Smooth muscle cell (in vitro differentiated cells): ENCODE results near the gene PIKFYVE. TPM values are rescaled to one million over a fixed set of nuclear protein-coding genes. Genes with fewer than 3 reads are reported as not detected.

Source experiments
- DNase-seq: peaks from one replicate; lab custom pipeline; 2025; ENCODE audit not compliant: unreplicated experiment; lab: John Stamatoyannopoulos, UW
- H2AFZ ChIP-seq: fragments of 200-600 bp; sonication (generic); 2 replicates; pipeline ENCODE4 v1.6.0; 2016; ENCODE audit warnings: antibody characterized with exemption, low read depth, mild to moderate bottlenecking
- H3F3A ChIP-seq: fragments of 200-600 bp; sonication (generic); 2 replicates; pipeline ENCODE4 v1.6.0; 2017; ENCODE audit warnings: antibody characterized with exemption, low read depth
- H3K27ac ChIP-seq: fragments of 200-600 bp; sonication (generic); 2 replicates; pipeline ENCODE4 v1.5.1; 2016; ENCODE audit warnings: low read depth, mild to moderate bottlenecking
- H3K27me3 ChIP-seq: fragments of 200-600 bp; sonication (generic); 2 replicates; pipeline ENCODE4 v1.6.1; 2016; ENCODE audit warnings: low read depth, mild to moderate bottlenecking
- H3K36me3 ChIP-seq: fragments of 200-600 bp; sonication (generic); 2 replicates; pipeline ENCODE4 v1.5.1; 2016; ENCODE audit warnings: low read depth
- H3K4me1 ChIP-seq: fragments of 200-600 bp; sonication (generic); 2 replicates; pipeline ENCODE4 v1.5.1; 2016; ENCODE audit warnings: low read depth
- H3K4me2 ChIP-seq: fragments of 200-600 bp; sonication (generic); 2 replicates; pipeline ENCODE4 v1.6.0; 2016; ENCODE audit warnings: mild to moderate bottlenecking
- H3K4me3 ChIP-seq: fragments of 200-600 bp; sonication (generic); 2 replicates; pipeline ENCODE4 v1.5.1; 2016; ENCODE audit warnings: mild to moderate bottlenecking
- H3K79me2 ChIP-seq: fragments of 200-600 bp; sonication (generic); 2 replicates; pipeline ENCODE4 v1.6.0; 2016; ENCODE audit warnings: low read depth, mild to moderate bottlenecking
- H3K9ac ChIP-seq: fragments of 200-600 bp; sonication (generic); 2 replicates; pipeline ENCODE4 v1.6.0; 2016; ENCODE audit warnings: low read depth
- H3K9me3 ChIP-seq: fragments of 200-600 bp; sonication (generic); replicated peaks from 2 replicates; pipeline ENCODE4 v1.5.1; 2016; ENCODE audit warnings: low read depth
- H4K20me1 ChIP-seq: fragments of 200-600 bp; sonication (generic); 2 replicates; pipeline ENCODE4 v1.6.0; 2016; ENCODE audit warnings: low read depth
- WGBS: methylation state at CpG from one replicate; pipeline ENCODE4 v1.1.7; 2016; ENCODE audit warnings: low lambda C conversion rate; 5-methylcytosine and 5-hydroxymethylcytosine counted together
- polyA plus RNA-seq: library from polyadenylated mRNA; unstranded; fragments of >200 nt; fragmentation: Nextera tagmentation; extraction: Ambion mirVana; gene quantifications from 2 replicates; pipeline ENCODE4 v1.2.1, GENCODE V29; 2016
- total RNA-seq: library from RNA; depleted of rRNA; stranded (reverse); fragments of >200 nt; gene quantifications from 2 replicates; pipeline ENCODE4 v1.2.3, GENCODE V29; 2014
- TF ChIP-seq, protein P1 (sequence below): fragments of 200-600 bp; sonication (generic); IDR thresholded peaks from 2 replicates; pipeline ENCODE4 v1.5.1; 2017; ENCODE audit warnings: borderline replicate concordance, mild to moderate bottlenecking, antibody characterized with exemption; ENCODE audit not compliant: insufficient read depth, poor library complexity, severe bottlenecking

The PIKFYVE gene
- total and polyA plus RNA-seq, 2 experiments from 2014 or later = 4.9 to 29.5 TPM

DNA sequence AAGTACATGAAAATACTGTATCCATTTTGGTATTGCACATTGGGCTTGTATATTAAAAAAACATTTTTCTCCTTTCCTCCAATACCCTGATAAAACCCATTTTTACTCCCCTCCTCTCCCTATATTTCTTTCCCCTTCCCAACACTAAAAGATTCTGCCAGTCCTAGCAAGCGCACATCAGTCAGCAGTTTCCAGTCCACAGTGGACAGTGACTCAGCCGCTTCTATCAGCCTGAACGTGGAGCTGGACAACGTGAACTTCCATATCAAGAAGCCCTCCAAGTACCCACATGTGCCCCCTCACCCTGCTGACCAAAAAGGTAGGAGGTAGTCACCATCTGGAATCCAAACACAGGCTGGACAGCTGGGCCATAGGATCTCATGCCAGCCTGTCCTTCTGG lies 38.6 kb downstream of the PIKFYVE start:
- no peaks in the 10 kb centered on the region for H3K79me2 ChIP-seq
- no peak overlapping the region for H3K4me2 ChIP-seq
- H3K9me3 ChIP-seq = no peaks in the 10 kb centered on the region
- no peak overlapping the region for H2AFZ ChIP-seq
- H3K27me3 ChIP-seq = no peaks in the 10 kb centered on the region
- peaks cover 15% of the 10 kb centered on the region for H3K36me3 ChIP-seq
- H3F3A ChIP-seq = no peaks in the 10 kb centered on the region
- no peak overlapping the region for H3K27ac ChIP-seq
- no peak overlapping the region for H3K4me3 ChIP-seq
- H4K20me1 ChIP-seq = no peaks in the 10 kb centered on the region
- TF ChIP-seq, protein P1, sequence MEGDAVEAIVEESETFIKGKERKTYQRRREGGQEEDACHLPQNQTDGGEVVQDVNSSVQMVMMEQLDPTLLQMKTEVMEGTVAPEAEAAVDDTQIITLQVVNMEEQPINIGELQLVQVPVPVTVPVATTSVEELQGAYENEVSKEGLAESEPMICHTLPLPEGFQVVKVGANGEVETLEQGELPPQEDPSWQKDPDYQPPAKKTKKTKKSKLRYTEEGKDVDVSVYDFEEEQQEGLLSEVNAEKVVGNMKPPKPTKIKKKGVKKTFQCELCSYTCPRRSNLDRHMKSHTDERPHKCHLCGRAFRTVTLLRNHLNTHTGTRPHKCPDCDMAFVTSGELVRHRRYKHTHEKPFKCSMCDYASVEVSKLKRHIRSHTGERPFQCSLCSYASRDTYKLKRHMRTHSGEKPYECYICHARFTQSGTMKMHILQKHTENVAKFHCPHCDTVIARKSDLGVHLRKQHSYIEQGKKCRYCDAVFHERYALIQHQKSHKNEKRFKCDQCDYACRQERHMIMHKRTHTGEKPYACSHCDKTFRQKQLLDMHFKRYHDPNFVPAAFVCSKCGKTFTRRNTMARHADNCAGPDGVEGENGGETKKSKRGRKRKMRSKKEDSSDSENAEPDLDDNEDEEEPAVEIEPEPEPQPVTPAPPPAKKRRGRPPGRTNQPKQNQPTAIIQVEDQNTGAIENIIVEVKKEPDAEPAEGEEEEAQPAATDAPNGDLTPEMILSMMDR = no peak
- 92% methylated on average over 4 of the region's 4 CpGs for WGBS
- H3K9ac ChIP-seq = no peak overlapping the region
- H3K4me1 ChIP-seq = no peaks in the 10 kb centered on the region
- DNase-seq = no peak

DNA sequence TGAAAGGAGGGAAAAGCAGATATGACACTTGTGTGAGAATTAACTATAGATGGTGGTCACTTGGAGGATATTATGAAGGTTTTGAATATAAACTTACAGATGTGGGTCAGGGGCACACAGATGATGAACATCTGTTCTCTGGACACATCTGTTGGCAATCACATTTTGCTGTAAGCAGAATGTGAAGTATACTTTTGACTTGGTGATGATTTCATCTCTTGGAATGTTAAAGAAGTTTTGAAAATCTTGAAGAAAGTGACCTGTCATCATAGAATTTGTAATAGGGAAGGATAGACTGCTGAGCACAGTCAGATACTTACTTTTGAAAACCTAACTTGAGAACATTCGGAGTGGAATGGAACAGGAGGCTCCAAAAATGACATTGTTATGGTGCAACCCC lies 40.2 kb downstream of the PIKFYVE start:
- Histone ChIP-seq H3K4me1 (no peaks in the 10 kb centered on the region), H3K27me3 (no peaks in the 10 kb centered on the region), H3K27ac (no peak overlapping the region), H3K9me3 (no peaks in the 10 kb centered on the region), H2AFZ (no peak overlapping the region), H3K4me2 (no peak overlapping the region), H4K20me1 (no peaks in the 10 kb centered on the region), H3K9ac (no peak overlapping the region), H3K4me3 (no peak overlapping the region), H3K36me3 (peaks cover 15% of the 10 kb centered on the region), H3K79me2 (no peaks in the 10 kb centered on the region), H3F3A (no peaks in the 10 kb centered on the region)
- no peak for DNase-seq
- TF ChIP-seq, protein P1 = no peak
- 91% methylated on average over 1 of the region's 1 CpG for WGBS

DNA sequence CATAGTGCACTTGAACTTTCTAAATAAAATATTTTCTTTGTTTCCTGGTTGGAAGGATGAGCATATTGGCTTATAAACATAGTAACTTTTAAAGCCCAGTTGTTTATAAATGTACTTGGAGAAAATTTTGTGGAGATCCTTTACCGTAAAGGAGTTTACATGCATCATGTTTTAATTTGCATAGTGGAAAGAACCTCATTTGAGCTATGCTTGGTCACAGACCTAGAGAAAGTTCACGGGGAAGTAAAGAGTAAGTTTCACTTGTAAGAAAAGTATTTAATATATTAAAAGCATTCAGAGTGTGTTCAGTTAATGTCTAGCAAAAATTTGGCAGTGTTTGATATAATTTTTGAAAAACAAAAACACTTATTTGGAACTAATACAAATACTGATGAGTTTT lies 45.3 kb downstream of the PIKFYVE start:
- no peaks in the 10 kb centered on the region for H3F3A ChIP-seq
- no peaks in the 10 kb centered on the region for H3K9me3 ChIP-seq
- no peaks in the 10 kb centered on the region for H4K20me1 ChIP-seq
- no peak overlapping the region for H3K27ac ChIP-seq
- H3K27me3 ChIP-seq = no peaks in the 10 kb centered on the region
- peaks cover 10% of the 10 kb centered on the region for H3K36me3 ChIP-seq
- H3K9ac ChIP-seq = no peak overlapping the region
- 88% methylated on average over 2 of the region's 2 CpGs for WGBS
- TF ChIP-seq, protein P1 = no peak
- H3K4me2 ChIP-seq = no peak overlapping the region
- no peak overlapping the region for H2AFZ ChIP-seq
- no peaks in the 10 kb centered on the region for H3K4me1 ChIP-seq
- H3K4me3 ChIP-seq = no peak overlapping the region
- no peaks in the 10 kb centered on the region for H3K79me2 ChIP-seq
- no peak for DNase-seq

DNA sequence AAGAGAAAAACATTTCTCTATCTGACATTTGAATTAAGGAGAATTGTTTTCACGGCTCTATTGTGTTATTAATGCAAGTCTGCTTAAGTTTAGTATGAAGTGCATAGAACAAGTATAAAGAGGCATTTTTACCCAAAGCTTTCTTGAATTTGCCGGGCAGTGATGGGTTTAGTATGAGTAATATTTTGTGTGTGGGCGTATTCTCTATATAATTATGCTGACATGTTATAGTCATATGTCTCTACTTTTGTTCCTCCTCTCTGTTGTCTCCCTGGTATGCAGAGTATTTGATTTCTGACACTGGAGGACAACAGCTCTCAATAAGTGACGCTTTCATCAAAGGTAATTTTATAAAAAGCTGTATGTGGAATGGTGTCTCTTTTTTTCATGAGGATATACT lies 45.9 kb downstream of the PIKFYVE start:
- DNase-seq = no peak
- 93% methylated on average over 4 of the region's 4 CpGs for WGBS
- Histone ChIP-seq H3K27ac (no peak overlapping the region), H3K4me3 (no peak overlapping the region), H2AFZ (no peak overlapping the region), H3K79me2 (no peaks in the 10 kb centered on the region), H3K4me2 (no peak overlapping the region), H3K9me3 (no peaks in the 10 kb centered on the region), H3K36me3 (peaks cover 10% of the 10 kb centered on the region), H3K27me3 (no peaks in the 10 kb centered on the region), H4K20me1 (no peaks in the 10 kb centered on the region), H3K4me1 (no peaks in the 10 kb centered on the region), H3K9ac (no peak overlapping the region), H3F3A (no peaks in the 10 kb centered on the region)
- TF ChIP-seq, protein P1 = no peak
